H7 (cell line): ENCODE data around the gene CHRNB2. TPM values are rescaled to one million over a fixed set of nuclear protein-coding genes. Genes with fewer than 3 reads are reported as not detected.
A peak's percentile ranks its signal among the peaks of the same experiment; 100 is the strongest.

Source experiments
- DNase-seq: peaks from one replicate; pipeline ENCODE4 v3.0.0; 2012
- H3K27me3 ChIP-seq: 2 replicates; pipeline ENCODE4 v1.6.0; 2011; ENCODE audit warnings: mild to moderate bottlenecking, low read length; ENCODE audit not compliant: control insufficient read depth, insufficient read depth
- H3K36me3 ChIP-seq: replicated peaks from 2 replicates; pipeline ENCODE4 v1.5.1; 2011; ENCODE audit warnings: low read length; ENCODE audit not compliant: control insufficient read depth, insufficient read depth
- H3K4me3 ChIP-seq: 2 replicates; pipeline ENCODE4 v1.5.1; 2011; ENCODE audit warnings: low read depth, mild to moderate bottlenecking, control low read depth, low read length, moderate library complexity; ENCODE audit not compliant: insufficient read depth
- total RNA-seq: library from RNA; depleted of rRNA; stranded (reverse); fragments of >200 nt; shearing (Covaris generic); gene quantifications from 2 replicates; pipeline ENCODE4 v1.2.3, GENCODE V29; 2014

Gene CHRNB2
- total RNA-seq, 1 experiment from 2014 or later, result 0.83 TPM

GRCh38 chr1:154605534-154605933, 38.0 kb downstream of the CHRNB2 start:
- Histone ChIP-seq H3K27me3 (no peaks in the 10 kb centered on the region), H3K36me3 (peaks cover 17% of the 10 kb centered on the region)
- DNase-seq, result no peak

GRCh38 chr1:154607106-154607608, 39.6 kb downstream of the CHRNB2 start:
- no peaks in the 10 kb centered on the region for H3K27me3 ChIP-seq
- H3K4me3 ChIP-seq, result peak overlapping the region; percentile 60
- peak; percentile 41 for DNase-seq
- peaks cover 5% of the 10 kb centered on the region for H3K36me3 ChIP-seq

More at GRCh38 chr1:154605534-154605933, 38.0 kb downstream of the CHRNB2 start:
- H3K4me3 ChIP-seq, result no peak overlapping the region

- Histone ChIP-seq H3K27me3 (no peaks in the 10 kb centered on the region), H3K36me3 (peaks cover 2% of the 10 kb centered on the region)
Measured at GRCh38 chr1:154607609-154608396, 40.2 kb downstream of the CHRNB2 start, which contains the start of gene ADAR. Gene ADAR, minus strand, starts transcription at chr1:154608186. Its CDS starts 180 bp downstream, at chr1:154608006.

GRCh38 chr1:154608397-154609270, 41.1 kb downstream of the CHRNB2 start:
- Histone ChIP-seq H3K36me3 (peaks cover 2% of the 10 kb centered on the region), H3K27me3 (no peaks in the 10 kb centered on the region), H3K4me3 (peak overlapping the region; percentile 60)
- DNase-seq, result peak; percentile 83

More at GRCh38 chr1:154607609-154608396, 40.2 kb downstream of the CHRNB2 start, which contains the start of gene ADAR:
- peak; percentile 82 for DNase-seq
- peak within 1 kb of the TSS; percentile 60 for H3K4me3 ChIP-seq

GRCh38 chr1:154609398-154610380, 42.1 kb downstream of the CHRNB2 start:
- DNase-seq, result peak; percentile 72
- Histone ChIP-seq H3K4me3 (no peak overlapping the region), H3K36me3 (peaks cover 2% of the 10 kb centered on the region), H3K27me3 (no peaks in the 10 kb centered on the region)

- Histone ChIP-seq H3K27me3 (no peaks in the 10 kb centered on the region), H3K4me3 (no peak overlapping the region), H3K36me3 (no peaks in the 10 kb centered on the region)
- no peak for DNase-seq
Measured at GRCh38 chr1:154611150-154611862, 43.7 kb downstream of the CHRNB2 start.

GRCh38 chr1:154614247-154614646, 46.7 kb downstream of the CHRNB2 start:
- DNase-seq, result peak; percentile 46
- H3K36me3 ChIP-seq, result no peaks in the 10 kb centered on the region
- H3K4me3 ChIP-seq, result no peak overlapping the region

GRCh38 chr1:154614901-154615300, 47.3 kb downstream of the CHRNB2 start:
- H3K36me3 ChIP-seq, result no peaks in the 10 kb centered on the region
- peak; percentile 30 for DNase-seq
- H3K4me3 ChIP-seq, result no peak overlapping the region
- H3K27me3 ChIP-seq, result no peaks in the 10 kb centered on the region

More at GRCh38 chr1:154614247-154614646, 46.7 kb downstream of the CHRNB2 start:
- H3K27me3 ChIP-seq, result no peaks in the 10 kb centered on the region

GRCh38 chr1:154615411-154615810, 47.8 kb downstream of the CHRNB2 start:
- Histone ChIP-seq H3K36me3 (no peaks in the 10 kb centered on the region), H3K4me3 (no peak overlapping the region), H3K27me3 (no peaks in the 10 kb centered on the region)
- no peak for DNase-seq

- Histone ChIP-seq H3K27me3 (no peaks in the 10 kb centered on the region), H3K4me3 (no peak overlapping the region), H3K36me3 (no peaks in the 10 kb centered on the region)
- no peak for DNase-seq
Measured at GRCh38 chr1:154616659-154617345, 49.2 kb downstream of the CHRNB2 start.

GRCh38 chr1:154619181-154619948, 51.8 kb downstream of the CHRNB2 start:
- no peak for DNase-seq
- H3K4me3 ChIP-seq, result no peak overlapping the region
- no peaks in the 10 kb centered on the region for H3K27me3 ChIP-seq
- no peaks in the 10 kb centered on the region for H3K36me3 ChIP-seq

GRCh38 chr1:154620751-154621150, 53.2 kb downstream of the CHRNB2 start:
- no peak for DNase-seq
- Histone ChIP-seq H3K27me3 (no peaks in the 10 kb centered on the region), H3K36me3 (no peaks in the 10 kb centered on the region), H3K4me3 (no peak overlapping the region)
